Left lung (tissue), 10 donors: ENCODE results near the gene ATP2B3. TPM values are rescaled to one million over a fixed set of nuclear protein-coding genes. Genes with fewer than 3 reads are reported as not detected.

ENCODE experiments used
- ATAC-seq: fragments of 200-7000 bp; cut with Tn5 transposase; one replicate; pipeline ENCODE4 v1.9.1; 2020; ENCODE audit warnings: moderate library complexity
- DNase-seq, 4 donors: peaks; one replicate each; pipeline ENCODE4 v3.0.0-alpha.2; 2013 to 2020
- H3K27ac ChIP-seq, 2 donors: fragments of 200-600 bp; sonication (generic) in 1 of 2; one replicate each; pipeline versions ENCODE4 v1.5.0 to v1.8.0; 2020 to 2021
- H3K27me3 ChIP-seq, 2 donors: fragments of 200-600 bp; sonication (generic) in 1 of 2; one replicate each; pipeline versions ENCODE4 v1.5.0 to v1.8.0; 2020 to 2021
- H3K36me3 ChIP-seq, 2 donors: fragments of 200-600 bp; sonication (generic) in 1 of 2; one replicate each; pipeline versions ENCODE4 v1.5.0 to v1.8.0; 2020 to 2021
- H3K4me1 ChIP-seq, 2 donors: fragments of 200-600 bp; one replicate each; pipeline ENCODE4 v1.8.0; 2021
- H3K4me3 ChIP-seq, 2 donors: fragments of 200-600 bp; sonication (generic) in 1 of 2; one replicate each; pipeline versions ENCODE4 v1.5.0 to v1.8.0; 2020 to 2021; ENCODE audit warnings: mild to moderate bottlenecking in 1 of 2
- H3K9me3 ChIP-seq, 2 donors: fragments of 200-600 bp; sonication (generic) in 1 of 2; one replicate each; pipeline versions ENCODE4 v1.5.0 to v1.8.0; 2020 to 2021
- intact Hi-C, 2 donors: fragments of 100-400 bp; cut with DNase I; formaldehyde crosslinking; loops; one replicate each; pipeline versions ENCODE4 v1.11.2 to v1.14.2; 2022
- polyA plus RNA-seq, 6 donors: library from polyadenylated mRNA; unstranded; fragments of 120-200 nt; gene quantifications; one replicate each; pipeline ENCODE4 v1.2.1, GENCODE V29; 2013; ENCODE audit not compliant: insufficient read length in 6 of 6
- total RNA-seq, 2 donors: library from RNA; stranded (reverse); fragmentation: NEBNext Ultra II Directional; extraction: Animal tissue kit (Norgen Biotek cat#: 25700); gene quantifications; one replicate each; pipeline ENCODE4 v1.2.1, GENCODE V29; 2021
- TF ChIP-seq, protein P1 (sequence below), 2 donors: fragments of 200-600 bp; sonication (generic) in 1 of 2; IDR thresholded peaks; one replicate each; pipeline versions ENCODE4 v1.5.0 to v1.8.0; 2021; ENCODE audit warnings: antibody characterized with exemption in 2 of 2
- donor health status: DM: no; HTN: yes; CAD: no.
- donor health status: DM: no; HTN: no; CAD: no.

Gene ATP2B3
- total and polyA plus RNA-seq, 8 donors: 0.10 to 0.33 (median 0.19) TPM; not detected in 2

DNA sequence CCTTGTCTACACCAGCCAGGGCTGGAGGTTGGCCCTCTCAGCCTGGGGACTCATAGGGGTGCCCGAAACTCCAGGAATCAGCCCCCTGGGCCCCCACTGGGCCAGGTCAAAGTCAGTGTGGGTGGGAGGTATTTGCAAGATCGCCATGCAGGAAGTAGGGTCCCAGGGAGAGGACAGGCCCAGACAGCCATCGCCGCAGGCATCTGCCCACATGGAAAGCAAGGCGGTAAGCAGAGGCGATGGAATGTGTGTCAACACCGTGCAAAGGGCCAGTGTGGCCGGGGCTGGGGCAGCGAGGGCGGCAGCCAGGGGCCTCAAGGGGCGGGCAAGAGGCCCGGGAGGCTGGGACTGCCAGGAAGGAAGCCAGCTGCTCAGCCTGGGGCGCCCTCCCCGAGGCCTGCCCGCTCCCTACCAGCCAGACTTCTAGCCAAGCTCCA is 110.3 kb downstream of the ATP2B3 start:
- Histone ChIP-seq H3K4me3 (no peak overlapping the region), H3K27ac (no peak overlapping the region), H3K27me3 (no peaks in the 10 kb centered on the region), H3K4me1 (no peaks in the 10 kb centered on the region), H3K9me3 (no peaks in the 10 kb centered on the region), H3K36me3 (no peaks in the 10 kb centered on the region)
- intact Hi-C loops: no loop called here
- ATAC-seq (peak; percentile 86), DNase-seq (peak in 3 of 4 donors; percentile 19 to 60 (median 41))
- TF ChIP-seq, protein P1, sequence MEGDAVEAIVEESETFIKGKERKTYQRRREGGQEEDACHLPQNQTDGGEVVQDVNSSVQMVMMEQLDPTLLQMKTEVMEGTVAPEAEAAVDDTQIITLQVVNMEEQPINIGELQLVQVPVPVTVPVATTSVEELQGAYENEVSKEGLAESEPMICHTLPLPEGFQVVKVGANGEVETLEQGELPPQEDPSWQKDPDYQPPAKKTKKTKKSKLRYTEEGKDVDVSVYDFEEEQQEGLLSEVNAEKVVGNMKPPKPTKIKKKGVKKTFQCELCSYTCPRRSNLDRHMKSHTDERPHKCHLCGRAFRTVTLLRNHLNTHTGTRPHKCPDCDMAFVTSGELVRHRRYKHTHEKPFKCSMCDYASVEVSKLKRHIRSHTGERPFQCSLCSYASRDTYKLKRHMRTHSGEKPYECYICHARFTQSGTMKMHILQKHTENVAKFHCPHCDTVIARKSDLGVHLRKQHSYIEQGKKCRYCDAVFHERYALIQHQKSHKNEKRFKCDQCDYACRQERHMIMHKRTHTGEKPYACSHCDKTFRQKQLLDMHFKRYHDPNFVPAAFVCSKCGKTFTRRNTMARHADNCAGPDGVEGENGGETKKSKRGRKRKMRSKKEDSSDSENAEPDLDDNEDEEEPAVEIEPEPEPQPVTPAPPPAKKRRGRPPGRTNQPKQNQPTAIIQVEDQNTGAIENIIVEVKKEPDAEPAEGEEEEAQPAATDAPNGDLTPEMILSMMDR (IDR thresholded peaks at IDR 0.05): no peak

DNA sequence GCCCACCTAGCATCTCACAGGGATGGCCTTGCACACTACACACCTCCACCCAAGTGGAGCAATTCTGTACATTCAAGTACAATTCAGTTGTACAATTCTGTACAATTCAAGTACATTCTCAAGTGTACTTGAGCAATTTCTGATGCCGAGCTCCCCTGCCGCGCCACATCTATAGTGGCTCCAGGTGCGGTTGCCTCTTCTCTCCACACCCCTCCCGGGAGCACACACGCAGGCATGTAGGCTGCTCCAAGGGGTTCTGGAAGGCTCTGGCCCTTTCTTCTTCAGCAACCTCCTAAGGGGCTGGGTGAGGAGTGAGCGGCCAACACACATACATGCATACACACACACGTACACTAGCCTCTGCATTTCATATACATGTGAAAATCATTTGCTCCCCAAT is 110.7 kb downstream of the ATP2B3 start:
- H3K36me3 ChIP-seq: no peaks in the 10 kb centered on the region
- ATAC-seq (peak; percentile 60), DNase-seq (peak in 2 of 4 donors; percentile 20 to 31)
- no peak overlapping the region for H3K27ac ChIP-seq
- H3K4me3 ChIP-seq: no peak overlapping the region
- H3K27me3 ChIP-seq: no peaks in the 10 kb centered on the region
- H3K9me3 ChIP-seq: no peaks in the 10 kb centered on the region
- TF ChIP-seq, protein P1 (IDR thresholded peaks at IDR 0.05): no peak
- intact Hi-C loops: no loop called here
- no peaks in the 10 kb centered on the region for H3K4me1 ChIP-seq

DNA sequence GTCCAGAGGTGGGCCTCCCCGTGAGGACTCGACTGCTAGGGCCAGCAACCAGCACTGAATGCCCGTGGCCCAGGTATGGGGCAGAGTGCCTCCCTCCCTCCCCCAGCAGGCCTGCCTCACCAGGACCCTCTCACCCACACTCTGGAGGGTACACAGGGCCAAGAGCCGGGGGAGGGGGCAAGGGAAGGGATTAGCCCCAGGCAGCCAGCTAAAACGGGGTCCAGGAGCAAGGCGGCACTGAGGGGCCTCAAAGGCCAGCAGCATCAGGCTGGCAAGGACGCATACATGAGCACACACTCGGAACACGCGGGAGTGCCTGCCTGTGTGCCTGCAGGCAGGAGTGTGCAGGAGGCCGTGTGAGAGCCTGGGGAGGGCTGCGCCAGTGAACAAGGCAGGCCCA is 111.2 kb downstream of the ATP2B3 start:
- H3K4me3 ChIP-seq: no peak overlapping the region
- DNase-seq: peak in 2 of 4 donors; percentile 26 to 28
- no peaks in the 10 kb centered on the region for H3K9me3 ChIP-seq
- no peaks in the 10 kb centered on the region for H3K4me1 ChIP-seq
- H3K36me3 ChIP-seq: no peaks in the 10 kb centered on the region
- no peaks in the 10 kb centered on the region for H3K27me3 ChIP-seq
- ATAC-seq: no peak
- no peak overlapping the region for H3K27ac ChIP-seq
- intact Hi-C loops: no loop called here
- TF ChIP-seq, protein P1 (IDR thresholded peaks at IDR 0.05): no peak

DNA sequence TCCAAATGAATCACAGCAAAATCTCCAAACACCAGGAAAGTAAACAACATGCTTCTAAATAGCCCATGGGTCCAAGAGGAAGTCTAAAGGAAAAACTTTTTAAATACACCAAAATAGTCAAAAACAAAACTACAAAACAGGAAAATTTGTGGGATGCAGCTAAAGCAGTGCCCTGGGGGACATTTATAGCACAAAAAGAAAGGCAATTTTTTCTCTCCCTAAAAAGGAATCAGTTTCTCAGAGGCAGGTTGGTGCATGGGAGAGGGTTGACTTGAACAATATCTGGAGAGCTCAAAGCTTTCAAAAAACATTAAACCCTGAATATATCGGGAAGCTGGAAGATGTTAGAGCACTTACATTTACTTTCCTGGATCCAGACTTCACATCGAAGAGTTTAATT is 113.9 kb downstream of the ATP2B3 start:
- H3K36me3 ChIP-seq: no peaks in the 10 kb centered on the region
- intact Hi-C loops: no loop called here
- H3K27ac ChIP-seq: no peak overlapping the region
- no peaks in the 10 kb centered on the region for H3K9me3 ChIP-seq
- H3K4me3 ChIP-seq: no peak overlapping the region
- H3K27me3 ChIP-seq: no peaks in the 10 kb centered on the region
- H3K4me1 ChIP-seq: no peaks in the 10 kb centered on the region
- ATAC-seq (no peak), DNase-seq (no peak)
- TF ChIP-seq, protein P1 (IDR thresholded peaks at IDR 0.05): no peak

DNA sequence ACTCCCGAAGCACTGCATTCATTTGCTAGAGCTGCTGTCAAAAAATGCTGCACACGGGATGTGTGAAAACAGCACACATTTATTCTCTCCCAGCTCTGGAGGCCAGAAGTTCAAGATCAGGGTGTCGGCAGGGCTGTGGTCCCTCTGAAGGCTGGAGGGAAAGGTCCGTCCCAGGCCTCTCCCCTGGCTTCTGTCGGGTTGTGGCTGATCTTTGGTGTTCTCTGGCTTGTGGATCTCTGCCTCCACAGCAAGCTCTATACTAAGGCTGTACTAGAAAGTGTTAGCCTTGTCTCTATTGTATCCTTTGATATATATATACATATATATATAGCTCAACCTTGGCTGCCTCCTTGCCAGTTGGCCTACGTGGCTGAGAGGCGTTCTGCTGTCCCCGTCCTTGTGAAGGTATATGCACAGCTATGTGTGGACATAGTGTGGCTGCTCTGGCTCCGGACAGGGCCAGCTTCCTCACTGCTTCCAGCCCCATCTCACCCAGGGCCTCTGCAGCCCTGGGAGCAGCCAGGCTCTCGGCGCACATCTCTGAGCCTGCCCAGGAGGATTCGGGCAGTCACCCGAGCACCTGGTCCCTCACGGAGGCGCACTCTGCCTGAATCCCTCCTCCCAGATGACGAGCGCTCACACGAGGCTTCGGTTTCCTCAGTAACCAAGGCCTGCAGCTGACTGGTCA is 114.6 kb downstream of the ATP2B3 start:
- Histone ChIP-seq H3K4me1 (no peaks in the 10 kb centered on the region), H3K27me3 (no peaks in the 10 kb centered on the region), H3K27ac (no peak overlapping the region), H3K4me3 (no peak overlapping the region), H3K9me3 (no peaks in the 10 kb centered on the region), H3K36me3 (no peaks in the 10 kb centered on the region)
- no peak for ATAC-seq
- TF ChIP-seq, protein P1 (IDR thresholded peaks at IDR 0.05): no peak
- intact Hi-C loops: no loop called here
- DNase-seq: no peak

Other genes starting within 250 kb of the ATP2B3 start
- gene PNMA6F, start 195.9 kb upstream of the ATP2B3 start, total RNA-seq: not detected
- not detected for gene PNMA6F, start 195.9 kb upstream of the ATP2B3 start, polyA plus RNA-seq
- gene ZNF275, start 183.5 kb upstream of the ATP2B3 start, total RNA-seq: 10 to 100 TPM in 1 of 2 donors, 1 to 10 TPM in 1; 7.6 to 11.0 TPM
- 10 to 100 TPM; 14.6 to 18.6 (median 16.1) TPM for gene ZNF275, start 183.5 kb upstream of the ATP2B3 start, polyA plus RNA-seq
- gene PNMA6E, start 116.3 kb upstream of the ATP2B3 start, total RNA-seq: not detected
- gene PNMA6E, start 116.3 kb upstream of the ATP2B3 start, polyA plus RNA-seq: not detected
- gene ZFP92, start 106.2 kb upstream of the ATP2B3 start, total RNA-seq: 1 to 10 TPM; 2.8 to 2.9 TPM
- 1 to 10 TPM in 5 of 6 donors, under 1 TPM in 1; 0.98 to 1.3 (median 1.2) TPM for gene ZFP92, start 106.2 kb upstream of the ATP2B3 start, polyA plus RNA-seq
- gene TREX2, start 71.6 kb upstream of the ATP2B3 start, total RNA-seq: 1 to 10 TPM in 1 of 2 donors, under 1 TPM in 1; 0.55 to 1.1 TPM
- gene TREX2, start 71.6 kb upstream of the ATP2B3 start, polyA plus RNA-seq: 1 to 10 TPM in 2 of 6 donors, under 1 TPM in 4; 0.67 to 1.4 (median 0.92) TPM
- gene HAUS7, start 47.1 kb upstream of the ATP2B3 start, total RNA-seq: 10 to 100 TPM; 20.1 to 28.0 TPM
- gene HAUS7, start 47.1 kb upstream of the ATP2B3 start, polyA plus RNA-seq: 10 to 100 TPM; 31.7 to 42.4 (median 36.0) TPM
- 100 to 1,000 TPM; 200 to 492 TPM for gene BGN, start 22.7 kb upstream of the ATP2B3 start, total RNA-seq
- gene BGN, start 22.7 kb upstream of the ATP2B3 start, polyA plus RNA-seq: 100 to 1,000 TPM; 175 to 233 (median 201) TPM
- gene CCNQ, start 81.5 kb downstream of the ATP2B3 start, total RNA-seq: 10 to 100 TPM; 17.1 to 18.7 TPM
- gene CCNQ, start 81.5 kb downstream of the ATP2B3 start, polyA plus RNA-seq: 10 to 100 TPM; 10.8 to 15.5 (median 12.5) TPM
- under 1 TPM in 1 of 2 donors, not detected in 1; 0.16 TPM for gene DUSP9, start 129.6 kb downstream of the ATP2B3 start, total RNA-seq
- under 1 TPM; 0.10 to 0.56 (median 0.30) TPM for gene DUSP9, start 129.6 kb downstream of the ATP2B3 start, polyA plus RNA-seq
- 1 to 10 TPM in 1 of 2 donors, not detected in 1; 1.1 TPM for gene PNCK, start 156.2 kb downstream of the ATP2B3 start, total RNA-seq
- gene PNCK, start 156.2 kb downstream of the ATP2B3 start, polyA plus RNA-seq: 1 to 10 TPM in 1 of 6 donors, under 1 TPM in 5; 0.34 to 1.4 (median 0.56) TPM
- gene SLC6A8, start 170.3 kb downstream of the ATP2B3 start, total RNA-seq: 10 to 100 TPM; 10.5 to 11.2 TPM
- 10 to 100 TPM in 2 of 6 donors, 1 to 10 TPM in 4; 6.8 to 12.1 (median 9.5) TPM for gene SLC6A8, start 170.3 kb downstream of the ATP2B3 start, polyA plus RNA-seq
- 100 to 1,000 TPM; 218 to 243 TPM for gene BCAP31, start 206.7 kb downstream of the ATP2B3 start, total RNA-seq
- gene BCAP31, start 206.7 kb downstream of the ATP2B3 start, polyA plus RNA-seq: 100 to 1,000 TPM; 126 to 145 (median 137) TPM
- 10 to 100 TPM; 14.2 to 18.5 TPM for gene ABCD1, start 207.2 kb downstream of the ATP2B3 start, total RNA-seq
- gene ABCD1, start 207.2 kb downstream of the ATP2B3 start, polyA plus RNA-seq: 10 to 100 TPM in 2 of 6 donors, 1 to 10 TPM in 4; 6.5 to 10.6 (median 9.8) TPM
- 1 to 10 TPM; 3.0 to 3.9 TPM for gene PLXNB3, start 246.6 kb downstream of the ATP2B3 start, total RNA-seq
- 1 to 10 TPM; 2.7 to 5.2 (median 3.7) TPM for gene PLXNB3, start 246.6 kb downstream of the ATP2B3 start, polyA plus RNA-seq